ENCODE data around the gene CDC5L.

- TF ChIP-seq MAX (IDR thresholded peaks at IDR 0.05) (no peak), NFYB (CRISPR knock-in tag; IDR thresholded peaks at IDR 0.05) (no peak), DMTF1 (CRISPR knock-in tag; IDR thresholded peaks at IDR 0.05) (no peak), ARNTL (CRISPR knock-in tag; IDR thresholded peaks at IDR 0.05) (no peak), CCAR2 (optimal IDR thresholded peaks at IDR 0.05; ENCODE audit: low read depth, low read length) (no peak), EP300 (IDR thresholded peaks at IDR 0.05; ENCODE audit: low read depth in 2 of 2, low read length in 2 of 2) (no peak), EP300 (CRISPR knock-in tag; IDR thresholded peaks at IDR 0.05; ENCODE audit: borderline replicate concordance) (no peak), EED (CRISPR knock-in tag; IDR thresholded peaks at IDR 0.05) (no peak), ZNF207 (IDR thresholded peaks at IDR 0.05; ENCODE audit: borderline replicate concordance) (no peak), CBX5 (CRISPR knock-in tag; IDR thresholded peaks at IDR 0.05; ENCODE audit: borderline replicate concordance) (no peak), CTCF (CRISPR knock-in tag; IDR thresholded peaks at IDR 0.05) (no peak)
These were observed 110.9 kb downstream of the CDC5L start for GRCh38 chr6:44498436-44498835.
